ENCODE measurements around the gene POP4. TPM values are rescaled to one million over a fixed set of nuclear protein-coding genes. Genes with fewer than 3 reads are reported as not detected.

The POP4 gene
- total RNA-seq, 1 experiment from 2014 or later: 60.3 TPM

- Mint-ChIP-seq H3K9me3 (ENCODE audit: unreplicated experiment) (no peaks in the 10 kb centered on the region), H3K4me1 (ENCODE audit: insufficient read depth, unreplicated experiment) (no peaks in the 10 kb centered on the region), H3K36me3 (ENCODE audit: insufficient read depth, unreplicated experiment) (no peaks in the 10 kb centered on the region), H3K4me3 (ENCODE audit: unreplicated experiment) (no peak overlapping the region), H3K27ac (ENCODE audit: low read depth, unreplicated experiment) (no peak overlapping the region), H3K27me3 (ENCODE audit: insufficient read depth, unreplicated experiment) (no peaks in the 10 kb centered on the region)
- no TSS peak for BruUV-seq (replicated peaks)
- DNase-seq (ENCODE audit: unreplicated experiment): no peak
- intact Hi-C loops (cut with micrococcal nuclease): no loop called here
- CTCF ChIA-PET: interaction anchor here (0.6 to 0.8 kb wide), 2 partner anchors 10 to 98 kb away, joined by 3 to 4 read pairs; no protein-coding TSS in a partner anchor
- POLR2A ChIA-PET: no interaction called here
- TF ChIP-seq CTCF (IDR thresholded peaks at IDR 0.05; ENCODE audit: unreplicated experiment): no peak
Measured at GRCh38 chr19:29565171-29565570, 40.9 kb upstream of the POP4 start.

GRCh38 chr19:29566496-29567054 is 39.5 kb upstream of the POP4 start:
- Mint-ChIP-seq H3K36me3 (ENCODE audit: insufficient read depth, unreplicated experiment) (no peaks in the 10 kb centered on the region), H3K9me3 (ENCODE audit: unreplicated experiment) (no peaks in the 10 kb centered on the region), H3K27ac (ENCODE audit: low read depth, unreplicated experiment) (no peak overlapping the region), H3K4me3 (ENCODE audit: unreplicated experiment) (no peak overlapping the region), H3K4me1 (ENCODE audit: insufficient read depth, unreplicated experiment) (no peaks in the 10 kb centered on the region), H3K27me3 (ENCODE audit: insufficient read depth, unreplicated experiment) (no peaks in the 10 kb centered on the region)
- ChIA-PET POLR2A (no interaction called here), CTCF (interaction anchor here (0.7 kb wide), 1 partner anchor 208 kb away, joined by 5 read pairs; no protein-coding TSS in a partner anchor)
- no peak for DNase-seq (ENCODE audit: unreplicated experiment)
- intact Hi-C loops (cut with micrococcal nuclease): no loop called here
- no TSS peak for BruUV-seq (replicated peaks)
- no peak for TF ChIP-seq CTCF (IDR thresholded peaks at IDR 0.05; ENCODE audit: unreplicated experiment)

GRCh38 chr19:29567366-29567915 is 38.6 kb upstream of the POP4 start:
- POLR2A ChIA-PET: no interaction called here

More at GRCh38 chr19:29567366-29567915, 38.6 kb upstream of the POP4 start:
- BruUV-seq (replicated peaks): no TSS peak
- no peaks in the 10 kb centered on the region for H3K27me3 Mint-ChIP-seq (ENCODE audit: insufficient read depth, unreplicated experiment)
- intact Hi-C loops (cut with micrococcal nuclease): no loop called here
- no peak overlapping the region for H3K27ac Mint-ChIP-seq (ENCODE audit: low read depth, unreplicated experiment)
- DNase-seq (ENCODE audit: unreplicated experiment): no peak
- no peak overlapping the region for H3K4me3 Mint-ChIP-seq (ENCODE audit: unreplicated experiment)
- H3K36me3 Mint-ChIP-seq (ENCODE audit: insufficient read depth, unreplicated experiment): no peaks in the 10 kb centered on the region
- CTCF ChIA-PET: interaction anchor here (0.7 kb wide), 1 partner anchor 207 kb away, joined by 5 read pairs; no protein-coding TSS in a partner anchor
- no peaks in the 10 kb centered on the region for H3K4me1 Mint-ChIP-seq (ENCODE audit: insufficient read depth, unreplicated experiment)
- H3K9me3 Mint-ChIP-seq (ENCODE audit: unreplicated experiment): no peaks in the 10 kb centered on the region
- TF ChIP-seq CTCF (IDR thresholded peaks at IDR 0.05; ENCODE audit: unreplicated experiment): no peak
